C4-2B (cell line): ENCODE results near the gene POLR2F.
"Not testable (repeated sequence)": the region's sequence is repeated elsewhere in the genome, so short reads cannot be mapped to it uniquely, and the experiment has no call there.

Experiments
- H3K27ac ChIP-seq: fragments of 450-650 bp; 2 replicates; pipeline ENCODE4 v1.5.1; 2017
- ZFX ChIP-seq: fragments of 450-650 bp; IDR thresholded peaks from 2 replicates; pipeline ENCODE4 v1.6.1; 2017
- TF ChIP-seq, protein P1 (sequence below): fragments of 450-650 bp; conservative IDR thresholded peaks from 2 replicates; pipeline ENCODE4 v1.5.1; 2017; ENCODE audit warnings: mild to moderate bottlenecking

POLR2F gene

DNA sequence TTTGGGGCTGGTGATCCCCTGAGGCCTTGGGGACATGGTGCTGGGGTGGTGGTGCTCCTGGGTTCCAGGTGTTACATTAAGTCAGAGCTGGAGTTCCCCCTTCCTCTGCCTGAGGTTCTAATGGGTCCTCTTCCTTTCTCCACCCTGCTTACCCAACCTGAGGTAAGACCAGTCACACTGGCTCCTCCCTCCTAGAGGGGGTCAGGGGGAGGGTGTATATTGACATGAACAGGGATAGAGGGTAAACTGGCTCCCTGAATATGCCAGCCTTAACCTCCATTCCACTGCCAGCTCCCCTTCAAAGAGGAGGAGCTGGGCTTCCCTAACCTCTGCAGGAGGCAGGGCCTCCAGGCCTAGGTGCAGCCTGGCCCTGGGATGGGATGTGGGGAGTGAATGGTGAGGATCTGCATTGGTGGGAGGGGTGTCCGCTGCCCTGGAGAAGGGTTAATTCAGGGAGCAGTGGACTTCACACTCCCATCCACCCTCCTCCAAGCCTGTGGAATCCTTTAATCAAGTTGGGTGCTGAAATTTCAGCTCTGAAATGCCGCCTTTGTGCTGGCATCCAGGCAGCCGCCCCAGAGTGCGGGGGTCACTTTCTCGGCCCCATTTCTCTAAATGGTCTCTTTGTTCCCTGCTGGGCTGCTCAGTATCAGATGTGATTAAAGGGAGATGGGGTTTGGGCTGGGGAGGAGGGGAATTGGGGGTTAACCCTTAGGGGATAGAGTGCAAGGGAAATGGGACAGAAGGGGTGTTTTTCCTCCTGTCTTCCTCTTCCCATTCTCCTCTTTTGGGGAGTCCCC, 15.2 kb downstream of the POLR2F start:
- H3K27ac ChIP-seq = no peak overlapping the region
- TF ChIP-seq, protein P1, sequence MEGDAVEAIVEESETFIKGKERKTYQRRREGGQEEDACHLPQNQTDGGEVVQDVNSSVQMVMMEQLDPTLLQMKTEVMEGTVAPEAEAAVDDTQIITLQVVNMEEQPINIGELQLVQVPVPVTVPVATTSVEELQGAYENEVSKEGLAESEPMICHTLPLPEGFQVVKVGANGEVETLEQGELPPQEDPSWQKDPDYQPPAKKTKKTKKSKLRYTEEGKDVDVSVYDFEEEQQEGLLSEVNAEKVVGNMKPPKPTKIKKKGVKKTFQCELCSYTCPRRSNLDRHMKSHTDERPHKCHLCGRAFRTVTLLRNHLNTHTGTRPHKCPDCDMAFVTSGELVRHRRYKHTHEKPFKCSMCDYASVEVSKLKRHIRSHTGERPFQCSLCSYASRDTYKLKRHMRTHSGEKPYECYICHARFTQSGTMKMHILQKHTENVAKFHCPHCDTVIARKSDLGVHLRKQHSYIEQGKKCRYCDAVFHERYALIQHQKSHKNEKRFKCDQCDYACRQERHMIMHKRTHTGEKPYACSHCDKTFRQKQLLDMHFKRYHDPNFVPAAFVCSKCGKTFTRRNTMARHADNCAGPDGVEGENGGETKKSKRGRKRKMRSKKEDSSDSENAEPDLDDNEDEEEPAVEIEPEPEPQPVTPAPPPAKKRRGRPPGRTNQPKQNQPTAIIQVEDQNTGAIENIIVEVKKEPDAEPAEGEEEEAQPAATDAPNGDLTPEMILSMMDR = no peak
- no peak for TF ChIP-seq ZFX

DNA sequence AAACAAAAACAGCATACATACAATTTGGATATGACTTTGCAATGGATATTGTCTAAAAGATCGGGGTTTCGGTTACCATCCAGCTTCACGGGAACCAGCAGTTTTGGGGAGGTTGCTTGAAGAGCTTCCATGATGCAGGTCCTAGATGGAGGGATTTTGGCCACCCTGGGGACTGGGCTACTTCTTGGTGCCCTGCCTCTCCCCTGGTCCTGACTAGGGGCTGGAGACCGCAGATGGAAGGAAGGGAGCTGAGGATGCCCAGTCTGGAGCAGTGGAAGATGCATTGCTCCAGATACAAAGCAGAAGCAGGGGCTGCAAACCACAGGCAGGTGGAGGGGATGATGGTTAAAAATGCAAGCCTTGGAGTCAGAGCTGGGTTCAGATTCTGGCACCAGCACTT, 17.4 kb downstream of the POLR2F start:
- H3K27ac ChIP-seq = no peak overlapping the region
- TF ChIP-seq, protein P1 = no peak
- no peak for TF ChIP-seq ZFX

DNA sequence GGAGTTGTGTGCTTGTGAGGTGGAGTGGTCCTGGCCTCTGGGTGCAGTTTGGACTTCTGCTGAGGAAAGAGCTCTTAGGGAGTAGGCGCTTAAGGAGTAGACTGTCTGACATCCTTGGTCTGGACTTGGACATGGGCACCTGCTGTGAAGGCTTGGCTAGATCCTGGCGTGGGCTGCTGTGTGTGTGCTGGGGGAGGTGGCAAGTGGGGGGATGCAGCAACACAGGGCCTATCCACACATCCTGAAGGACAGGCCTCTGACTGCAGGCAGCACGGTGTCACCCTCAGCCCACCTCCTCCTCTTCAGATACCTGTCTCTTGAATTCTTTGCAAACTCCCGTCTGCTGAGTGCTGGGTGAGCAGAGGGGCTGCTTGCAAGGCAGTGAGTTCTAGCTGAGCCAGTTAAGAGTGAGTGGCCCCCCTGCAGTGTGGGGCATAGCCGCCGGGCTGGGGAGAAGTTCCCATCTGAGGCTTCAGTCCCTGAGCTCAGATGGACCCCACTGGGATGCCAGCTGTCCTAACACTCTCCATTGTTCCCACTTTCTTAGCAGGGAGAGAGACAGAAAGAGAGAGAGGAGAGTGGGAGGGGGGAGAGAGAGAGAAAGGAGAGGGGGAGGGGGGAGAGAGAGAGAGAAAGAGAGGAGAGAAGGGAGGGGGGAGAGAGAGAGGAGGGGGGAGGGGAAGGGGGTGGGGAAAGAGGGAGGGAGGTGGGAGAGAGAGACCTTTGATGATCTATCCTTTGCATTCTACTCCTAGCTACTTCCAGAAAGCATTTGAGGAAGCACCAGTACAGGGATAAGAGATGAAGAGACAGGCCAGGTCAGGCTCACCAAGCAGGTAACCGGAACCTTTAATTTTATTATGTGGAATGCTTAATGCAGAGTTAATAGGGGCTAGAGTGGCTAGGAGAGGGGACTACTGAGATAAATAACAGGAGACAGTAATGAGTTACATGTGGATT, 18.3 kb downstream of the POLR2F start:
- no peak overlapping the region for H3K27ac ChIP-seq
- TF ChIP-seq, protein P1 = no peak
- no peak for TF ChIP-seq ZFX

DNA sequence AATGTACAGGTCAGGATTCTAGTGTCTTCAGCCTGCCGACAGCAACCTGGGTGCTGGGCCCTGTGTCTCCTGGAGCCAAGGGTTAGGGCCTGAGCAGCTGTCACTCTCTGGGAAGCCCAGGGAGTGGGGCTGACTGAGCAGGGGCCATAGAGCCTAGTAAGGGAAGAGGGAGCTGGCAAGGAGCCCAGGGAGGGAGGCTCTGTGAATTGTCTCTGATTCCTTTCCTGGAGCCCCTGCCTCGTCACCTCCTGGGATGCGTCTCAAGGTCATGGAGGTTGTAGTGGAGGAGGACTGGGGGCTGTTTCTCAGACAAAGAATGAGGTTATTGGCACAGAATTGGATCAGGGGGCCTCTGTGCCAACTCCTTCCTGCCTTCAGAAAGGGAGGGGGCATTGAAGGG, 19.0 kb downstream of the POLR2F start:
- H3K27ac ChIP-seq = no peak overlapping the region
- no peak for TF ChIP-seq ZFX
- TF ChIP-seq, protein P1 = no peak

DNA sequence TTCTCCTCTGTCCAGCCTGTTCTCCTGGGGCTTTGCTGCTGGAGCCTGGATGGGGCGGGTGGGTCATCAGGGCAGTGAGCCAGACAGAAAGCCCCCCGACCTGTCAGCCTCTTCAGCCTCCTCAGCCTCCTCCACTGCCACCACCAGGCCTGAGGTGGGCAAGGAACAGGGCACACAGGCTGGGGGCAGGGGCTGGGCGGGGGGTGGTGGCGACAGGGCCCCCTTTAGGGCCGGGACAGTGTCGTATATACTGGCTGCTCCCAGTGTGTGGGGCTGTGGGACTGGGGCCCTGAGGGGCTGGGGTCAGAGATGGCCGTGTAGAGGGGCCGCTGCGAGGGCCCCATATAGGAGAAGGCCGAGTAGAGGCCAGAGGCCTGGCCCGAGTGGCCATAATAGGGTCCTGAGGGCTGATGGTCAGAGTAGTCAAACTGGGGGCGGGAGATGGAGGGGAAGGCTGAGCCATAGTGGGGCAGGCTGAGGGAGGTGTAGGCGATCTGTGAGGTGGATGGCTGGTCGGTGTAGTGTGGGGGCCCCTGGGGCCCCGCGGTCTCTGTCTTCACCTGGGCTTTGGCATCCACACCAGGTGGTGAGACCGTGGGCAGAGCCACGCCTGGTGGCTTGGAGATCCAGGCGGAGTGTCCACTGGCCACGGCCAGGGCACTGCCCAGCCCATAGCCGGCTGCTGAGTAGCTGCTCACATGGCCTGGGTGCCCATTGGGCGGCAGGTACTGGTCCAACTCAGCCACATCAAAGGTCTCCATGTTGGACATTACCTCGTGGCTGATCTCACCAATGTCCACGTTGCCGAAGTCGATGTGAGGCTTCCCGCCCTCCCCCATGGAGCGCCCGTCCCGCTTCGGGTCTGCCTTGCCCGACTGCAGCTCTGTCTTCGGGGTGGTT, 20.0 kb downstream of the POLR2F start:
- TF ChIP-seq ZFX = no peak
- TF ChIP-seq, protein P1 = no peak

DNA sequence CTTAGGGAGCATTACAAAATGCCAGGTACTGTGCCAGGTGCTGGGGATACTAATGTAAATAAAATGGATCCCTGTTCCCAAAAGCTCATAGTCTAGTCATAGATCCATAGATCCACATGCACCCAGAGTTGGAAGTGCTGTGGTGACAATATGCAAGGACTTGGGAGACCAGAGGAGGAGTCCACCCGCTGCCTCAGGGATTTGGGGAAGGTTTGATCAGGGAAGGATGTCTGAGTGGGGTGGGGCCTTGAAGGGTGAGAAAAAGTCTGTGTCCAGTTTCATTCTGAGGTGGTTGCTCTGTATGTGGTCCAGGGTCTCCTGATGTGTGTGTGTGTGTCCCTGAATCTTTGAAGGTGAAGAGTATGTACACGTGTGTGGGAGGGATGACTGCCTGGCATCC, 21.7 kb downstream of the POLR2F start:
- no peak for TF ChIP-seq ZFX
- TF ChIP-seq, protein P1 = no peak
- no peak overlapping the region for H3K27ac ChIP-seq

More for the DNA sequence above, 20.0 kb downstream of the POLR2F start:
- H3K27ac ChIP-seq = no peak overlapping the region

DNA sequence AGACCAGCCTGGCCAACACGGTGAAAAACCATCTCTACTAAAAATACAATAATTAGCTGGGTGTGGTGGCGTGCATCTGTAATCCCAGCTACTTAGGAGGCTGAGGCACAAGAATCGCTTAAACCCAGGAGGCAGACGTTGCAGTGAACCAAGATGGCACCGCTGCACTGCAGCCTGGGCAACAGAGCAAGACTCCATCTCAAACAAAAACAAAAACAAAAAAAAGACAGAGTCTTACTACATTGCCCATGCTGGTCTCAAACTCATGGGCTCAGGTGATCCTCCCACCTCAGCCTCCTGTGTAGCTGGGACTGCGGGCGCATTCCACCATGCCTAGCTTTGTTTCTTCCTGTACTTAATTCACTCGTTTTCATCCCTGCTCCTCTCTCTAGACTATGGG, 22.5 kb downstream of the POLR2F start:
- not testable (repeated sequence) for H3K27ac ChIP-seq
